OCI-LY7 (cell line): ENCODE measurements around the gene FGGY. TPM values are rescaled to one million over a fixed set of nuclear protein-coding genes. Genes with fewer than 3 reads are reported as not detected.

Experiments used
- BruUV-seq: library from RNA; stranded (reverse); fragments of 400-500 nt; replicated peaks from 2 replicates; lab custom pipeline; 2021; lab: Mats Ljungman, UMichigan
- CTCF ChIA-PET: fragments of 300-600 bp; sonication (Branson Sonifier 250); formaldehyde crosslinking; loops from one replicate; lab custom pipeline; 2022; ENCODE audit warnings: antibody characterized with exemption; ENCODE audit not compliant: unreplicated experiment; lab: Charles Lee
- POLR2A ChIA-PET: fragments of 300-600 bp; sonication (Branson Sonifier 250); formaldehyde crosslinking; loops from one replicate; lab custom pipeline; 2022; ENCODE audit warnings: antibody characterized with exemption; lab: Charles Lee
- DNase-seq: peaks from one replicate; pipeline ENCODE4 v3.0.0-alpha.2; 2015; ENCODE audit warnings: low spot score
- H2AFZ ChIP-seq: fragments of 200-600 bp; sonication (generic), shearing (Covaris generic); 2 replicates; pipeline ENCODE4 v1.6.1; 2014; ENCODE audit warnings: mild to moderate bottlenecking, antibody characterized with exemption, low read length, moderate library complexity
- H3K27ac ChIP-seq: fragments of 200-600 bp; sonication (generic); 2 replicates; pipeline ENCODE4 v1.5.1; 2014; ENCODE audit warnings: mixed run types, low read depth, mild to moderate bottlenecking, moderate library complexity, low read length, inconsistent platforms; ENCODE audit not compliant: poor library complexity, severe bottlenecking
- H3K36me3 ChIP-seq: fragments of 200-600 bp; sonication (generic); 2 replicates; pipeline ENCODE4 v1.6.1; 2014; ENCODE audit warnings: mild to moderate bottlenecking, antibody characterized with exemption, low read length, moderate library complexity, mixed read lengths; ENCODE audit not compliant: insufficient read depth
- H3K4me1 ChIP-seq: fragments of 200-600 bp; sonication (generic); 2 replicates; pipeline ENCODE4 v1.5.1; 2014; ENCODE audit warnings: mild to moderate bottlenecking, low read length; ENCODE audit not compliant: insufficient read depth, poor library complexity, severe bottlenecking
- H3K4me2 ChIP-seq: fragments of 200-600 bp; sonication (generic); 2 replicates; pipeline ENCODE4 v1.6.1; 2014; ENCODE audit warnings: mild to moderate bottlenecking, low read length
- H3K4me3 ChIP-seq: fragments of 200-600 bp; sonication (generic); 2 replicates; pipeline ENCODE4 v1.5.1; 2014; ENCODE audit warnings: mild to moderate bottlenecking, low read depth, low read length; ENCODE audit not compliant: poor library complexity, severe bottlenecking
- H3K79me2 ChIP-seq: fragments of 200-600 bp; sonication (generic); 2 replicates; pipeline ENCODE4 v1.6.1; 2016; ENCODE audit warnings: low read depth, mild to moderate bottlenecking, low read length, moderate library complexity, mixed read lengths; ENCODE audit not compliant: insufficient read depth
- H3K9me2 ChIP-seq: fragments of 200-600 bp; sonication (generic); 2 replicates; pipeline ENCODE4 v1.6.1; 2016; ENCODE audit warnings: mild to moderate bottlenecking, low read length, mixed read lengths; ENCODE audit not compliant: insufficient read depth
- H3K9me3 ChIP-seq: fragments of 200-600 bp; sonication (generic); 2 replicates; pipeline ENCODE4 v1.6.1; 2014; ENCODE audit warnings: mild to moderate bottlenecking, mixed run types, low read length, mixed read lengths
- H4K20me1 ChIP-seq: fragments of 200-600 bp; sonication (generic); 2 replicates; pipeline ENCODE4 v1.6.1; 2014; ENCODE audit warnings: mild to moderate bottlenecking, antibody characterized with exemption, low read length, moderate library complexity, mixed read lengths; ENCODE audit not compliant: insufficient read depth
- CTCF ChIP-seq: fragments of 200-600 bp; sonication (generic); conservative IDR thresholded peaks from 2 replicates; pipeline ENCODE4 v1.5.1; 2014; ENCODE audit warnings: mild to moderate bottlenecking, antibody characterized with exemption, low read length, moderate library complexity, mixed read lengths
- EZH2phosphoT487 ChIP-seq: fragments of 200-600 bp; sonication (generic); IDR thresholded peaks from 2 replicates; pipeline ENCODE4 v1.6.1; 2018; ENCODE audit warnings: low read depth, borderline replicate concordance, mild to moderate bottlenecking, mixed run types, antibody characterized with exemption, low read length, moderate library complexity, mixed read lengths
- intact Hi-C: fragments of 100-400 bp; cut with micrococcal nuclease; formaldehyde crosslinking; loops from one replicate; pipeline ENCODE4 v1.10.0; 2022; ENCODE audit not compliant: unreplicated experiment
- total RNA-seq, 2 experiments: library from RNA; depleted of rRNA in 1 of 2; stranded (reverse); fragments of >200 nt in 1 of 2; shearing (Covaris generic) in 1 of 2; gene quantifications; 2 replicates each; pipeline ENCODE4 v1.2.3, GENCODE V29; 2014 to 2022

FGGY gene
- total RNA-seq, 2 experiments from 2014 or later, result 0.63 to 4.5 TPM

- ChIA-PET POLR2A (no interaction called here), CTCF (no interaction called here)
- no peak for DNase-seq
- Histone ChIP-seq H3K9me3 (no peaks in the 10 kb centered on the region), H3K9me2 (no peaks in the 10 kb centered on the region), H4K20me1 (no peaks in the 10 kb centered on the region), H2AFZ (no peak overlapping the region), H3K79me2 (no peaks in the 10 kb centered on the region), H3K4me2 (no peak overlapping the region), H3K36me3 (no peaks in the 10 kb centered on the region), H3K4me3 (no peak overlapping the region), H3K27ac (no peak overlapping the region), H3K4me1 (no peaks in the 10 kb centered on the region)
- BruUV-seq, result no TSS peak
- TF ChIP-seq EZH2phosphoT487, result no peak
- TF ChIP-seq CTCF, result no peak
- intact Hi-C loops, result no loop called here
These were observed 406.5 kb downstream of the FGGY start for GRCh38 chr1:59703226-59703917.

- POLR2A ChIA-PET, result no interaction called here
These were observed 407.1 kb downstream of the FGGY start for GRCh38 chr1:59703918-59704378.

More at GRCh38 chr1:59703918-59704378, 407.1 kb downstream of the FGGY start:
- Histone ChIP-seq H3K9me2 (no peaks in the 10 kb centered on the region), H4K20me1 (no peaks in the 10 kb centered on the region), H2AFZ (no peak overlapping the region), H3K9me3 (no peaks in the 10 kb centered on the region), H3K79me2 (no peaks in the 10 kb centered on the region), H3K36me3 (no peaks in the 10 kb centered on the region), H3K4me2 (no peak overlapping the region), H3K4me1 (no peaks in the 10 kb centered on the region), H3K27ac (no peak overlapping the region), H3K4me3 (no peak overlapping the region)
- intact Hi-C loops, result no loop called here
- BruUV-seq, result no TSS peak
- CTCF ChIA-PET, result no interaction called here
- TF ChIP-seq EZH2phosphoT487 (no peak), CTCF (no peak)
- no peak for DNase-seq
